ENCODE results near the gene RASGRF2.

RASGRF2 gene

GRCh38 chr5:81145329-81145935 lies 185.3 kb downstream of the RASGRF2 start:
- DNase-seq (ENCODE audit: extremely low read depth, insufficient read length): no peak
- no peak for TF ChIP-seq CTCF (IDR thresholded peaks at IDR 0.05; ENCODE audit: insufficient read depth, low read length, poor library complexity, severe bottlenecking)
- Histone ChIP-seq H3K4me3 (replicated peaks; ENCODE audit: low read depth, low read length) (no peak overlapping the region), H3K27me3 (replicated peaks; ENCODE audit: control insufficient read depth, insufficient read depth, low read length) (no peaks in the 10 kb centered on the region), H3K36me3 (ENCODE audit: control insufficient read depth, insufficient read depth, low read length) (no peaks in the 10 kb centered on the region)

GRCh38 chr5:81146031-81146430 lies 185.9 kb downstream of the RASGRF2 start:
- no peaks in the 10 kb centered on the region for H3K27me3 ChIP-seq (replicated peaks; ENCODE audit: control insufficient read depth, insufficient read depth, low read length)
- TF ChIP-seq CTCF (IDR thresholded peaks at IDR 0.05; ENCODE audit: insufficient read depth, low read length, poor library complexity, severe bottlenecking): no peak
- H3K36me3 ChIP-seq (ENCODE audit: control insufficient read depth, insufficient read depth, low read length): no peaks in the 10 kb centered on the region
- no peak for DNase-seq (ENCODE audit: extremely low read depth, insufficient read length)
- no peak overlapping the region for H3K4me3 ChIP-seq (replicated peaks; ENCODE audit: low read depth, low read length)

- H3K36me3 ChIP-seq (ENCODE audit: control insufficient read depth, insufficient read depth, low read length): no peaks in the 10 kb centered on the region
- TF ChIP-seq CTCF (IDR thresholded peaks at IDR 0.05; ENCODE audit: insufficient read depth, low read length, poor library complexity, severe bottlenecking): no peak
- H3K27me3 ChIP-seq (replicated peaks; ENCODE audit: control insufficient read depth, insufficient read depth, low read length): no peaks in the 10 kb centered on the region
- no peak overlapping the region for H3K4me3 ChIP-seq (replicated peaks; ENCODE audit: low read depth, low read length)
- DNase-seq (ENCODE audit: extremely low read depth, insufficient read length): no peak
These were observed 187.1 kb downstream of the RASGRF2 start for GRCh38 chr5:81147011-81147885.

GRCh38 chr5:81147886-81148571 lies 187.9 kb downstream of the RASGRF2 start:
- Histone ChIP-seq H3K36me3 (ENCODE audit: control insufficient read depth, insufficient read depth, low read length) (no peaks in the 10 kb centered on the region), H3K4me3 (replicated peaks; ENCODE audit: low read depth, low read length) (no peak overlapping the region), H3K27me3 (replicated peaks; ENCODE audit: control insufficient read depth, insufficient read depth, low read length) (no peaks in the 10 kb centered on the region)
- no peak for TF ChIP-seq CTCF (IDR thresholded peaks at IDR 0.05; ENCODE audit: insufficient read depth, low read length, poor library complexity, severe bottlenecking)
- DNase-seq (ENCODE audit: extremely low read depth, insufficient read length): no peak

- TF ChIP-seq CTCF (IDR thresholded peaks at IDR 0.05; ENCODE audit: insufficient read depth, low read length, poor library complexity, severe bottlenecking): no peak
- no peaks in the 10 kb centered on the region for H3K36me3 ChIP-seq (ENCODE audit: control insufficient read depth, insufficient read depth, low read length)
- DNase-seq (ENCODE audit: extremely low read depth, insufficient read length): no peak
- H3K27me3 ChIP-seq (replicated peaks; ENCODE audit: control insufficient read depth, insufficient read depth, low read length): no peaks in the 10 kb centered on the region
- no peak overlapping the region for H3K4me3 ChIP-seq (replicated peaks; ENCODE audit: low read depth, low read length)
These were observed 191.4 kb downstream of the RASGRF2 start for GRCh38 chr5:81151546-81151945.
